Spleen (tissue), 11 donors: ENCODE measurements around the gene OBSCN. TPM values are rescaled to one million over a fixed set of nuclear protein-coding genes. Genes with fewer than 3 reads are reported as not detected.
A peak's percentile ranks its signal among the peaks of the same experiment; 100 is the strongest.

Experiments
- DNase-seq: peaks from one replicate; pipeline ENCODE4 v3.0.0-alpha.2; 2020
- H3K27ac ChIP-seq, 8 donors: fragments of 200-600 bp; sonication (generic) in 7 of 8; 1 replicate in 4 of 8; 2 replicates in 4 of 8; pipeline versions ENCODE4 v1.5.0 to v1.8.0; 2016 to 2021; ENCODE audit warnings: inconsistent platforms in 4 of 8, mild to moderate bottlenecking in 4 of 8, moderate library complexity in 1 of 8
- H3K27me3 ChIP-seq, 7 donors: fragments of 200-600 bp; sonication (generic) in 6 of 7; replicated peaks in 1 of 7; 1 replicate in 4 of 7; 2 replicates in 3 of 7; pipeline versions ENCODE4 v1.5.0 to v1.8.0; 2016 to 2021; ENCODE audit warnings: inconsistent platforms in 3 of 7, mild to moderate bottlenecking in 1 of 7
- H3K36me3 ChIP-seq, 6 donors: fragments of 200-600 bp; sonication (generic) in 5 of 6; 1 replicate in 4 of 6; 2 replicates in 2 of 6; pipeline versions ENCODE4 v1.5.0 to v1.8.0; 2016 to 2021; ENCODE audit warnings: inconsistent platforms in 2 of 6
- H3K4me1 ChIP-seq, 6 donors: fragments of 200-600 bp; sonication (generic) in 5 of 6; 1 replicate in 3 of 6; 2 replicates in 3 of 6; pipeline versions ENCODE4 v1.5.0 to v1.8.0; 2016 to 2021; ENCODE audit warnings: inconsistent platforms in 3 of 6
- H3K4me3 ChIP-seq, 8 donors: fragments of 200-600 bp; sonication (generic) in 7 of 8; 1 replicate in 4 of 8; 2 replicates in 4 of 8; pipeline versions ENCODE4 v1.5.0 to v1.8.0; 2016 to 2021; ENCODE audit warnings: inconsistent platforms in 4 of 8, mild to moderate bottlenecking in 4 of 8, moderate library complexity in 2 of 8
- H3K9me3 ChIP-seq, 8 donors: fragments of 200-600 bp; sonication (generic) in 7 of 8; 1 replicate in 4 of 8; 2 replicates in 4 of 8; pipeline versions ENCODE4 v1.5.0 to v1.8.0; 2016 to 2021; ENCODE audit warnings: inconsistent platforms in 4 of 8
- CTCF ChIP-seq, 11 experiments: fragments of 200-600 bp in 7 of 11; fragments of 450-650 bp in 4 of 11; sonication (generic) in 4 of 11; IDR thresholded peaks in 8 of 11; conservative IDR thresholded peaks in 3 of 11; 1 replicate in 7 of 11; 2 replicates in 4 of 11; pipeline versions ENCODE4 v1.4.0 to v1.8.0; 2016 to 2021; ENCODE audit warnings: antibody characterized with exemption in 11 of 11, inconsistent platforms in 4 of 11, mild to moderate bottlenecking in 1 of 11
- POLR2A ChIP-seq, 3 donors: fragments of 450-650 bp; IDR thresholded peaks; one replicate each; pipeline ENCODE4 v1.5.1; 2017; ENCODE audit warnings: antibody characterized with exemption in 3 of 3, mild to moderate bottlenecking in 1 of 3
- POLR2AphosphoS5 ChIP-seq, 3 donors: sonication (generic); formaldehyde crosslinking; IDR thresholded peaks; one replicate each; pipeline ENCODE4 v1.5.1; 2017; ENCODE audit warnings: antibody characterized with exemption in 3 of 3
- WGBS, 5 donors: extraction: QIAGEN DNeasy Blood & Tissue Kit in 3 of 5; methylation state at CpG; one replicate each; pipeline versions ENCODE4 v1.1.5 to v1.1.7; 2013 to 2018; 5-methylcytosine and 5-hydroxymethylcytosine counted together
- intact Hi-C: fragments of 100-400 bp; cut with DNase I; formaldehyde crosslinking; loops from one replicate; pipeline ENCODE4 v1.15.0; 2023; ENCODE audit warnings: low total_unique reads
- polyA plus RNA-seq, 3 donors: library from polyadenylated mRNA; stranded (reverse); fragments of 200-250 nt; gene quantifications; one replicate each; pipeline ENCODE4 v1.2.1, GENCODE V29; 2013
- total RNA-seq, 7 donors: library from RNA; depleted of rRNA in 3 of 7; stranded (reverse); fragments of >200 nt in 3 of 7; fragmentation: NEBNext Ultra II Directional in 4 of 7; extraction: Animal tissue kit (Norgen Biotek cat#: 25700) in 4 of 7; gene quantifications; one replicate each; pipeline versions ENCODE4 v1.1.0 to v1.2.1, GENCODE V29; 2016 to 2021
- donor health status: healthy with polysubstance abuse.
- donor health status: DM: no; HTN: no; CAD: no; lungs with moderate emphysema.
- donor health status: DM: no; HTN: no; CAD: no.
- donor health status: Bipolar disorder and iron deficiency.
- donor health status: healthy.
- donor health status: DM: no; HTN: no; CAD: no.
- donor health status: DM: yes; HTN: yes; CAD: no.

Gene OBSCN
- total and polyA plus RNA-seq, 10 donors, result 12.6 to 71.7 (median 41.9) TPM

- intact Hi-C loops, result no loop called here
- H3K36me3 ChIP-seq, result no peaks in the 10 kb centered on the region
- WGBS, 5 donors, result 85 to 92% (median 87%) methylated on average over 7 of the region's 7 CpGs
- H3K27ac ChIP-seq, result no peak overlapping the region
- TF ChIP-seq CTCF (IDR thresholded peaks at IDR 0.05 in 8 of 11, conservative IDR thresholded peaks at IDR 0.05 in 3 of 11), result no peak
- no peak for TF ChIP-seq POLR2A (IDR thresholded peaks at IDR 0.05)
- TF ChIP-seq POLR2AphosphoS5 (IDR thresholded peaks at IDR 0.05), result no peak
- no peak overlapping the region for H3K4me3 ChIP-seq
- no peaks in the 10 kb centered on the region for H3K9me3 ChIP-seq
- DNase-seq, result peak; percentile 22
- H3K27me3 ChIP-seq, result peaks cover 0 to 29% (median 13%) of the 10 kb centered on the region in 7 donors
- peaks cover 0 to 16% (median 13%) of the 10 kb centered on the region in 6 donors for H3K4me1 ChIP-seq
These were observed 213.4 kb downstream of the OBSCN start for GRCh38 chr1:228420968-228421826.

GRCh38 chr1:228423404-228424053 lies 215.7 kb downstream of the OBSCN start:
- WGBS, 5 donors, result 89 to 96% (median 91%) methylated on average over 5 to 7 of the region's 7 CpGs
- TF ChIP-seq POLR2A (IDR thresholded peaks at IDR 0.05) (no peak), CTCF (IDR thresholded peaks at IDR 0.05 in 8 of 11, conservative IDR thresholded peaks at IDR 0.05 in 3 of 11) (no peak), POLR2AphosphoS5 (IDR thresholded peaks at IDR 0.05) (no peak)
- Histone ChIP-seq H3K27ac (no peak overlapping the region), H3K27me3 (peaks cover 0 to 5% (median 0%) of the 10 kb centered on the region in 7 donors), H3K4me3 (no peak overlapping the region), H3K36me3 (no peaks in the 10 kb centered on the region), H3K4me1 (no peaks in the 10 kb centered on the region), H3K9me3 (no peaks in the 10 kb centered on the region)
- DNase-seq, result peak; percentile 15
- intact Hi-C loops, result no loop called here

GRCh38 chr1:228424685-228425660 lies 217.1 kb downstream of the OBSCN start:
- H3K4me1 ChIP-seq, result no peaks in the 10 kb centered on the region
- no peak for TF ChIP-seq CTCF (IDR thresholded peaks at IDR 0.05 in 8 of 11, conservative IDR thresholded peaks at IDR 0.05 in 3 of 11)
- no peak for TF ChIP-seq POLR2AphosphoS5 (IDR thresholded peaks at IDR 0.05)
- TF ChIP-seq POLR2A (IDR thresholded peaks at IDR 0.05), result no peak
- no peaks in the 10 kb centered on the region for H3K9me3 ChIP-seq
- WGBS, 5 donors, result 96 to 97% (median 97%) methylated on average over 56 to 62 of the region's 62 CpGs
- intact Hi-C loops, result no loop called here
- DNase-seq, result peak; percentile 66
- H3K4me3 ChIP-seq, result no peak overlapping the region
- no peak overlapping the region for H3K27ac ChIP-seq
- peaks cover 0 to 5% (median 0%) of the 10 kb centered on the region in 7 donors for H3K27me3 ChIP-seq
- no peaks in the 10 kb centered on the region for H3K36me3 ChIP-seq
